Measurements from ENCODE around the gene ZNF444.
"Not testable (repeated sequence)": the region's sequence is repeated elsewhere in the genome, so short reads cannot be mapped to it uniquely, and the experiment has no call there.

The ZNF444 gene

DNA sequence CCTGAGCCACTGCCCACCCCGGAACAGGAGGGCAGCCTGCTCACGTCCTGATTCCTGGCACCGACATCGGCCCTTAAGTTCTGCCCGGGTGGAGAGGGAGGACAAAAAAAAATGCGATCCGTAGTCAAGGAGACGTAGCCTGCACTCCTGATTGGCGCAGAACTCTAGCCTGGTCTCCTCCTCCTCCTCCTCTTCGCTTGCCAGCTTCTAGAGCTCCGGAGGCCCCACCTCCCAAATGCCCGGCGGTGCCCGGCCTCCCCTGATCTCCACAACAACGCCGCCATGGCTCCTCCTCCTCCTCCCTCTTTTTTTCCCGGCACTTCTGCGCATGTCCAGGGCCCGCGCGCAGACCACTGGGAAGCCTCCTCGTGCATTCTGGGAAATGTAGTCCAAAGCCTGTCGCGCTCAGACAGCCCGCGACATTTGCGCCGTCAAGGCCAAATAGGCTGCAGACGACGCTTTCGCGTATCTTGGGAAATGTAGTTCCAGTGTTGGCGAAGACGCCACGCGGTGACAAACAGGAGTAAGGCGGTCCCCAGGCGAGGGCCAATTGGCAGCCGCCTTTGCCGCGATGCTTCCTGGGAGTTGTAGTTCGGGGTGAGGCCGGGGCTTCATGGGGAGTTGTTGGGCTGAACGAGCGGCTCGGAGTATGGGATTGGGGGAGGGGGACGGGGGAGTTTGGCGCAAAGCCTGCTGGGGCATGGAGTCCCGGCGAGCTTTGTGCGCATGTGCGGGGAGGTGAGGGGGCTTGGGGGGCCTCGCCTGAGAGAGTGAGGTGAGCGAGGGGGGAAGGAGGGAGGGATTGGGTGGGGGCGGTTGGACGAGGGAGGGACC is at the start of gene ZNF444:
TSS of gene ZNF444 (plus strand) at position 705 of the 834 bp plus-strand sequence. CDS start 5,625 bp downstream, outside the sequence.
- peak; percentile 98 for DNase-seq

DNA sequence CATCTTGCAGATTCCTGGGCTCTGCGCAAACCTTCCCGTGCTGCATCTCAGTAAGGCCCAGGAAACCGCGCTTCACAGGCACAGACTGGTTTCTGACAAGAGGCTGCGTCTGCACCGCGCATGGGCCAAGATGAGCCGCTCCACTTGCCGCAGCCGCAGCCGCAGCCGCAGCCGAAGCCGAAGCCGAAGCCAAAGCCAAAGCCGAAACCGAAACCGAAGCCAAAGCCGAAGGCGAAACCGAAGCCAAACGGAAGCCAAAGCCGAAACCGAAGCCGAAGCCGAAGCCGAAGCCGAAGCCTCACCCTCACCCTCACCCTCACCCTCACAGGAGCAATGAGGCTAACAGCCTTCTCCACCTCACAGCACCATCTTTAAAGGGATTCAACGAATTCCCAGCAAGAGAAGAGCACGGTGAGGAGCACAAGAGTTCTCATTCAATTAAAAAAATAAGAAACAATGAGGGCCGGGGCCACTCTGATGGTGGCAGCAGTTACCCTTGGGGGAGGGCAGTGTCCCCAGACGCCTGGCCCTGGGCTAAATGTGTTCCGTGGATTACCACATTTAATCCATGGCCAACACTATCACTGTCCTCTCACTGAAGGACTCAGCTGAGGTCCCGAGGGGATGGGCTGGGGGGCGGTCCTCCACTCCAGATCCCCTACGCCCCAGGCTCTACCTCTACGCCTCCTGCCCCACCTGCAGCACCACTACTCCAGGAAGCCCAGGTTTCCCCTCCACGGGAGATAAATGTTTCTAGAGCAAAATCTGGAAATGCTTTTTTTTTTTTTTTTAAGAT is 49.1 kb upstream of the ZNF444 start:
- DNase-seq, result no peak

- no peak for DNase-seq
These were observed 48.1 kb upstream of the ZNF444 start for GRCh38 chr19:56092685-56093631.

- DNase-seq, result no peak
These were observed 46.6 kb upstream of the ZNF444 start for GRCh38 chr19:56094449-56094848.

GRCh38 chr19:56096665-56097064 is 44.4 kb upstream of the ZNF444 start:
- DNase-seq, result no peak

DNA sequence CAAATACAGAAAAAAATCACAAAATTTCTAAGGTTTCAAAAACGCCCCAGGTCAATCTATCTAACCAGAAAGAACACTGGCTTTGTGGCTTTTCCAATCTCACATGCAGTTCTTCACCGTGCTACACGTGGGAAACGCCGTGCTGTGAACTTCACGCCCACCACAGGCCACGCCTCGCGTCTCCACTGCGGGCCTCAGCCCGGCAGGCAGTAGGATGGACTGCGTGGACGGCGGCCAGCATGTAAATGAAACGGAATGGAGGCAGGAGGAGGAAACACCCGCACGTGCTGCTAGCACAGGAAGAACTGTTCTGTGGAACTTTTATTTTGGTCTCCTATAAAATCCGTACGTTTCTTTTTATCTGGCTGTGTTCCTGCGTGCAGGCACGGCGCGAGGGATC is 43.8 kb upstream of the ZNF444 start:
- no peak for DNase-seq

DNA sequence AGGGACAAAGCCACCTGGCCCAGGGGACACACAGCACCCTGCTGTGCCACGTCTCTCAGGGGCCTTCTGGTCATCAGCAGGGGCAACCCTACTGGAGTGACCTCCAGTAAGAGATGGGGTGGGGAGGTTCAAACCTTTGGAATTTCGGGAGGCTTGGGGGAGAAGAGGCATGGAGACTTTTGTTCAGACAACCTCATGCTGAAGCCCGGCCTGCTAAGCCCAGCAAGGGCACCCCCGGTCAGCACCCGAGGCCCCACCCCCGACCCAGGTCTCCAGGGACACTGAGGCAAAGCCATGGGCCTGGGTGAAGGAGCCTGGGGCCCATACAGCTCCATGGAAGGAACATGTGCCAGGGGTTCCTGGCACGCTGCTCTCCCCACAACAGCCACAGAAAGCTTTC is 43.3 kb upstream of the ZNF444 start:
- no peak for DNase-seq

GRCh38 chr19:56098237-56098636 is 42.9 kb upstream of the ZNF444 start:
- DNase-seq, result not testable (repeated sequence)

DNA sequence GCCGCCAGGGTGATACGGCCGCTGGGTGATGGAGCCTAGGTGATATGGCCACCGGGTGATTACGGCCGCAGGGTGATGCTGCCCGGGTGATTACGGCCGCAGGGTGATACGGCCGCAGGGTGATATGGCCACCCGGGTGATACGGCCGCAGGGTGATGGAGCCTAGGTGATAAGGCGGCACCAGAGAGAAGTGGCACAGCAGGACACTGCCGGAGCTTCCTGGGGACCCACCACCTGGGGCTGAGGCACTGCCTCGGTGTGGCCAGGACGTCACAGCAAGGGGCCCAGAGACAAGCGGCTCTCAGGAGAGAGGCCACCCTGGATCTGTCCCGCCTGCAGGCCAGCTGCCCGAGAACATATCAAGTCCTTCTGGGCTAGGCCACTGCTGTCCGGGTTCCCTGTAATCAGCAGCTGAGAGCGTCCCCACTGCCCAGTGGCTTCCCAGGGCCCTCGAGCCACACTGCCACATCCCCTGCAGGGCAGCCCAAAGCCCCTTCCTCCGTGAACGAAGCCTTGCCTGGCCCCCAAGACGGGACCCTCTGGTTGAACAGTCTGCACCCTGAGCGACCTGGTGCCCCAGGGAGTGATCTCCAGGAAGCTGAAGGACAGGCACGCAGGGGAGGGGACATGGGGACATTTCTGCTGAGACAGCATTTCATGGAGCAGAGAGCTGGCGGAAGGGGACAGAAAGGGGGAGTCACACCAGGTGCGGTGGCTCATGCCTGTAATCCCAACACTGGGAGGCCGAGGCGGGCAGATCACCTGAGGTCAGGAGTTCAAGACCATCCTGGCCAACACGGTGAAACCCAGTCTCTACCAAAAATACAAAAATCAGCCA is 42.1 kb upstream of the ZNF444 start:
- DNase-seq, result no peak

- no peak for DNase-seq
These were observed 41.2 kb upstream of the ZNF444 start for GRCh38 chr19:56099638-56100539.

- DNase-seq, result no peak
These were observed 40.0 kb upstream of the ZNF444 start for GRCh38 chr19:56101095-56101494.

DNA sequence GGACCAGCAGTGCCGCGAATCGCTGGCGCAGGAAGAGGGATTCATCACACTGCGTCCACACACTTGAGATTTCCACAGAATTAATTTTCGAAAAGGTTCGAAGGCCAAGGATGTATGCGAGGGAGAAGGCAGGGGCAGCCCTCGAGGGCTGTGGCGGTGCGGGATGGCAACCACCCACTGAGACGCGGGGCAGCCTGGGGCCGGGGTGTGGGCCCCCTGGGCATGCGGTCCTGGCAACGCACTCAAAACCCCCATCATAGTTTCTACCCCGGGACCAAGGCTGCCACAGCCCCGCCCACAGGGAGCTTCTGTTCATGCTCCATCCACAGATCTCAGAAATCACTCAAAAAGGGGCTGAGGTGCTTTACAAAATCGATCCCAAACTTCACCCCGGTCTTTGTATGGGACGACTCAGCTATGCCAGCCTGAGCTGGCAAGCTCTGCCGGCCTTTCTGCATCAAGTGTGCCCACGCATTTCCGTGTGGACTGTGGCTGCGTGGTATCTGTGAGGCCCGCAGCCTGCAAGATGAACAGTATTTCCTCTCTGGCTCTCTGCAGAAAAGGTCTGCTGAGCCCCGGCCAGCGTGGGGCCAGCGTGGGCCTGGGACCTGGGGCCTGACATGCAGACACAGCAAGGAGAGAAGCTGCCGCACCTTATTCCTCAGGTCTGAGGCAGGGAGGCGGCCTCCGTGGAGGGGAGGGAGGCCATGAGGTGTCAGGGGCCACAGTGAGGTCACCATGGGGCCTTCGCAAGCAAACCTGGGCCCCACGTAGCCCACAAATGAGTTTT is 39.1 kb upstream of the ZNF444 start:
- DNase-seq, result no peak

- DNase-seq, result no peak
These were observed 38.0 kb upstream of the ZNF444 start for GRCh38 chr19:56103027-56103614.

DNA sequence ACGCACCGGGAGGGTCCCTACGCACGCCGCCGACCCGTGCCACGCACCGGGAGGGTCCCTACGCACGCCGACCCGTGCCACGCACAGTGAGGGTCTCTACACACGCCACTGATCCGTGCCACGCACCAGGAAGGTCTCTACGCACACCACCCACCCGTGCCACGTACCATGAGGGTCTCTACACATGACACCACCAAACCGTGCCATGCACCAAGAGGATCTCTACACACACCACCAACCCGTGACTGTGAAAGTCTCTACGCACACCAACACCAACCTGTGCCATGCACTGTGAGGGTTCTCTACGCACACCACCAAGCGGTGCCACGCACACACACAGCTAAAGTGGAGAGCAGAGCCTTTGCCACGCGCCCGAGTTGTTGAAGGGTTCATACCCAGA is 36.7 kb upstream of the ZNF444 start:
- no peak for DNase-seq

DNA sequence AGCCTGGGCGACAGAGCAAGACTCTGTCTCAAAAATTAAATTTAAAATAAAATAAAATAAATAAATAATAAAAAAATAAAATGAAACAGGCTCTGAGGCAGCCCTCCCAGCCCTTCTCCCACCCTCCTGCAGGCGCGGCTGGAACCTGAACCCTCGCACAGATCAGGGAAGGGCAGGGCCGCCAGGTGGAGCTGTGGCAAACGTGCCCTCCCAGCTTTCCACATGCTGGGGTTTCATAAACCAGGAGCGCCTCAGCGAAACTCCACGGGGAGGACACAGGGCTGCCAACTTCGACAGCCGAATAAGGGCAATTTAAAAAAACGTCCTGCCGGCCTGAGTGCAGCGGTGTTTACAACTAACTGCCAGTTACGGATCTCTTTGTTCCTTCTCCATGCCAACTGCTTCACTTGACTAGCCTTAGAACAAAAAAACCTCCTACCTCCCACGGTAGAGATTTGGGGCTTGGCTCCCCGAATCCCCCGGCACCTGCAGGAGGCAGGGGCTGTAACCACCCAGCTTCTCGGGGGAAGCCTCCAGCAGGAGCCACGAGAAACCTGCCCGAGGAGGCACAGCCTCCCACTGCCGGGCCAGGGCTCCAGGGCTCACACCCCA is 35.9 kb upstream of the ZNF444 start:
- peak; percentile 43 for DNase-seq

GRCh38 chr19:56105831-56106396 is 35.2 kb upstream of the ZNF444 start:
- DNase-seq, result not testable (repeated sequence)

GRCh38 chr19:56106397-56106849 is 34.7 kb upstream of the ZNF444 start:
- DNase-seq, result no peak

DNA sequence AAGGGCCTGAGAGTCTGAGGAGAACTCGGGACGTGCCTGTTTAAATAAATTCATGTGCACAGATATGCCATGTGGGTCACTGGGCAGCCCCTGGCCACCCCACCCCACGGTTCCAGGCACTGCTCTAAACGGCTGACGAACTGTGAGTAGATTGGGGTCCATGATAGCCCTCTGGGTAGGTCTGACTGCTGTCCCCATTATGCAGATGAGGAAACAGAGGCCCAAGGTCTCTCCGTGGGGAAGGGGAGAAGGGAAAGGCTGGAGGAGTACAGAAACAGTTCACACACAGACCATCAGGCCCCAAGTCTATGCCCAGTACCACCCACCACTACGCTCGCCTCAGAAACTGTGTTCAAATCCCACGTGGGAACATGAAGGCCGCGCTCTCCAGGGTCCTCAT is 34.1 kb upstream of the ZNF444 start:
- DNase-seq, result no peak
